Suppressor macrophage treated with lipopolysaccharide for 1 hour (primary cell): Measurements from ENCODE around the gene GNG13.

ENCODE experiments used
- DNase-seq, 3 donors: peaks; one replicate each; pipeline ENCODE4 v3.0.0-alpha.2; 2020 to 2022

GNG13 gene

DNA sequence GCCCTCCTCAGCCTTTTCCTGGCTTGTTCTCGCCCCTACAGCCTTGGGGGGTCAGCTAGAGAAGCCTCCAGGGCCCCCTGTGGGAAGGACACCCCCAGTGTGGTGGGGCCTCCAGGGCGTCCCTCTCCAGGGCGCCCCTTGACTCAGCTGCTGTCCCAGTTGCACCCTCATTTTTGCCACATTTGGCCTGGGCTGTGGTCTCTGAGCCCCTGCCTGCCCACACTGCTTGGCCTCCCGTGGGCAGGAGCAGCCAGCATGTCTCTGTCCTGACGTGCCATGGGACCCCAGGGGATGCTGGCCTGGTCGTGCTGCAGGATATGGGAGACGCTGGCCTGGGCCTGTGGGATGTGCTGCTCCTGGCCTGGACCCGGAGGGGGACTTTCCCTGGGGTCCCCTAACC, 7.1 kb downstream of the GNG13 start:
- no peak for DNase-seq

DNA sequence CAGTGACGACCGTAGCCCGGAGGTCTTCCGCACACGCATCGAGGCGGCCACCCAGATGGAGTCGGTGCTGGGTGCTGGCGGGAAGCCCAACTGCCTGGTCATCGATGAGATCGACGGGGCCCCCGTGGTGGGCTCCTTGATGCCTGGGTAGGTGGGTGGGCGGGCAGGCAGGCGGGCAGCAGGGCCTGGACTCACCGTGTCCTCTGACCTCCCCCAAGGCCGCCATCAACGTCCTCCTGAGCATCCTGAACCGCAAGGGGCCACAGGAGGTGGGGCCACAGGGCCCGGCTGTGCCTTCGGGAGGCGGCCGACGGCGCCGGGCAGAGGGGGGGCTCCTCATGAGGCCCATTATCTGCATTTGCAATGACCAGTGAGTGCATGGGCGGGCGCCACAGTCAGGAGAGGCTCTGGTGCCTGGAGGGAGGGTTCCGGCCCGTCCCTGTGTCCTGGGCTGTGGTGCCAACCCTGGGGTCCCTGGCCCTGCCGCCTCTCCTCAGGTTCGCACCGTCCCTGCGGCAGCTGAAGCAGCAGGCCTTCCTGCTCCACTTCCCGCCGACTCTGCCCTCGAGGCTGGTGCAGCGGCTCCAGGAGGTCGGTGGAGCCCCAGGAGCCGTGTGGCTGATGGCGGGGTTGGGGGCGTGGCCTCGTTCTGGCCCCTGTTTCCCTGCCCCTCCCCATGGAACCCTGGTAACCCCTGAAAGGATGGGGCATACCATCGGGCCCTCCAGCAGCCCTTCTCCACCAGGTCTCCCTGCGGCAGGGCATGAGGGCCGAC, 8.1 kb downstream of the GNG13 start:
- DNase-seq, result no peak

DNA sequence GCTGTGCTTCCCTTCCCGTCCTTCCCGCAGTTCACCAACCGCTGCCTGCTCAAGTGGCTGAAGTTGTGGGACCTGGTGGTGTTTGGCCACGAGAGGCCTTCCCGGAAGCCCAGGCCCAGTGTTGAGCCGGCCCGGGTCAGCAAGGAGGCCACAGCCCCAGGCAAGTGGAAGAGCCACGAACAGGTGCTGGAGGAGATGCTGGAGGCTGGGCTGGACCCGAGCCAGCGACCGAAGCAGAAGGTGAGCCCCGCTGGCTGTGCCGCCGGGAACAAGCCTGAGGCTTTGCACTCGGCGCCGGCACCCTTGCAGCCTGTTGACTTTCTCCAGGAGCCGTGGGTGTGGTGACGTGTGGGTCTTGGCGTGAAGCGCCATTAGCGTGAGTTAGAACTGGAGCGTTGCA, 9.4 kb downstream of the GNG13 start:
- no peak for DNase-seq

DNA sequence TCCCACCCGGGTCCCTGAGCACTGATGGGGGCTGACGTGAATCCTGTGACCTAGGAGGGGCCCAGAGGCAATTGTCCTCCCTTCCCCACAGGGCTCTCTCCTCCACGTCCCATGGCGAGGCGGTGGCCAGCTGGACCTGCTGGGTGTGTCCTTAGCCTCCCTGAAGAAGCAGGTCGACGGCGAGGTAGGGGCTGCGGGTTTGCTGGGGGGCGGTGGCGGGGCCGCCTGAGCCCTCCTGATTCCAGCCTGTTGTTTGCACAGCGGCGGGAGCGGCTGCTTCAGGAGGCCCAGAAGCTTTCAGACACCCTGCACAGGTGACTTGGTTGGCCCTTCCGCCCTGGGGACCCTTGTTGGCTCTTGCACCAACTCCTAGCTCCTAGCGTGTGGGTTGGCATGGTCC, 10.4 kb downstream of the GNG13 start:
- no peak for DNase-seq

DNA sequence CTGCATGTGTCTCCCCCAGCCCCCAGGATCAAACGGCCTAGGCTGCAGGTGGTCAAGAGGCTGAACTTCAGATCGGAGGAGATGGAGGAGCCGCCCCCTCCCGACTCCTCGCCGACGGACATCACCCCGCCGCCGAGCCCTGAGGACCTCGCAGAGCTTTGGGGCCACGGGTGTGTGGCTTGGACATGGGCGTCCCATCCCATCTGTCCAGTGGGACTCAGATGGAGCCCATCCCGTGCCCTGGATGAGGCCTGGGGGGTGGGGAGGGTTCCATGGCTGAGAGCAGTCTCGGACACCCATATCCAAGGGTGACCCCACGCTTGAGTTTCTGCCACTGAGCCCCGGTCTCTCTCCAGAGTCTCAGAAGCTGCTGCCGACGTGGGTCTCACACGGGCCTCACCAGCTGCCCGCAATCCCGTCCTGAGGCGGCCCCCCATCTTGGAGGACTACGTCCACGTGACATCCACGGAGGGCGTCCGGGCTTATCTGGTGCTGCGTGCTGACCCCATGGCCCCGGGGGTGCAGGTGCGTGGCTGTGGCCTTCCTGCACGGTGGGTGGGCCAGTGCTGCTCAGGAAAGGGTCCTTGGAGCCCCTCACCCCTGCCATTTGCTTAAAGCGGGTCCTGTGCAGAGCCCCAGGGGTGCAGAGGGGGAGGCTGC, 11.2 kb downstream of the GNG13 start:
- no peak for DNase-seq

DNA sequence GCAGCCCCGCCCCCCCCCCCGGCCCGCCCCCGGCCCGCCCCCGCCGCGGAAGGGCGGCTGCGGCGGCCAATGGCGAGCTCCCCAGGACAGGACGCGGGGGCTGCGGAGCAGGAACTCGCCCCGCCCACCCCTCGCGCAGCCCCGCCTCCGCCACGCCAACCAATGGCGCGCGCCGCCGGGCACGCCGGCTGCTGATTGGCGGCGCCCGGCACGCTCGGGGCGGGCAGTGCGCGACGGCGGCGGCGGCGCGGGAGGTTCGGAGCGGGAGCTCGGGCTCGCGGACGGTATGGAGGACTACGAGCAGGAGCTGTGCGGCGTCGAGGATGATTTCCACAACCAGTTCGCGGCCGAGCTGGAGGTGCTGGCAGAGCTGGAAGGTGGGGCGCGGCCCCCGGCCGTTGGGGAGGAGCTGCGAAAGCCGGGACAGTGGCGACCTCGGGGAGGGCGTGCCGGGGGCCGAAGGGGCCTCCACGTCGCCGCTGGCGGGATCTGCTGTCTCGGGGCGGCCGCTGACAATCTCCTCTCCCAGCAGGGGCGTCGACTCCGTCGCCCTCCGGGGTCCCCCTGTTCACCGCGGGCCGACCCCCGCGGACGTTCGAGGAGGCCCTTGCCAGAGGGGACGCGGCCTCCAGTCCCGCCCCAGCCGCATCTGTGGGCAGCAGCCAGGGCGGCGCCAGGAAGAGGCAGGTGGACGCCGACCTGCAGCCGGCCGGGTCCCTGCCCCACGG, 12.0 kb downstream of the GNG13 start, which contains the start of gene CHTF18:
TSS of gene CHTF18 (plus strand) at position 222 of the 728 bp plus-strand sequence. CDS start at position 287, 65 bp downstream.
- DNase-seq, result peak; percentile 95 to 99 (median 98)

DNA sequence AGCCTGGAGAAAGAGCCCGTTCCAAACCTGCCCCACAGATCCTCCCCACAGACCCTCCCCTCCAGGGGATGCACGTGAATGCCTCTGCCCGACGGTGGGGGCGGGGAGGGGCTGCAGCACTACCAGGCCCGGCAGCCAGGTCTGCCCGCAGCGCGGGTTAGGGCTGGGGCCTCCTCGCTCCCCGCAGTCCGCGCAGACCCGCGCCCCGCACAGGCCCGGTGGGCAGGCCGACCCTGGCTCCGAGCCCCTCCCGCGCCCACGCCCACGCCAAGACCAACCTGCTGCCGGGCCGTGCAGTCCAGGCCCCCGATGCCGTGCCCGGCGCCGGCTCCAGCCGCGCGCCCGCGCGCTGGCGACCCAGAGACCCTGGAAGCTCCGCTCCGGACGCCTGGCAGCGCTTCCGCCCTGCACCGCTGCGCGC, 12.5 kb downstream of the GNG13 start, which contains the start of gene RPUSD1:
TSS of gene RPUSD1 (minus strand) at position 404 of the 421 bp plus-strand sequence. CDS start 644 bp downstream, outside the sequence.
- no peak for DNase-seq

DNA sequence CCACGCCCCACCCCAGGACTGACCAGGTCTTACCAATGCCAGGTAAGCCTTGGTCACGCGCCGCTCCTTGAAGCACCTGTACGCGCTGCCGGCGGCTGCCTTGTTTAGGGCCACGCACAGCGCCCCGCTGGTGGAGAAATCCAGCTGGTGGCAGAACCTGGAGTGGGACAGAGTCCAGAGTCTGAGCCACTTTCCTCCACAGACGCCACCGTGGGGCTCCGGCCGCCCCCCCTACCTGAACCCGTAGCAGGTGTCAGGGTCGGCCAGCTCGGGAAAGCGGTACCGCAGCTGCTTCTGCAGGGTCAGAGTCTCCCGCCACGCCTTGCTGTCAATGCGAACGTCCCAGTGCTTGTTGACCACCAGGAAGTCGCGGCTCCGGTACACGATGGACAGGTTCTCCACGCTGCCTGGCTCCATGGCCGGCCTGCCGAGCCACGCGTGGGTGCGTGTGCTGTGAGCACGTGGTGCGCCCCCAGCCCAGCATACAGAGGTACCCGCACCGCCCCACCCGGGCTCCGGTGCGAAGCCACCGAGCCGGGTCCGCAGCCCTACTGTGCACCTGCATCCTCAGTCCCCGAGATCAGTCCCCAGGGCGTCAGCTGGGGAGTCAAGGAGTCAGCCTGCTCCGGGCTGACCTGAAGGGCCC, 13.1 kb downstream of the GNG13 start:
- DNase-seq, result peak in 2 of 3 donors; percentile 2 to 21

DNA sequence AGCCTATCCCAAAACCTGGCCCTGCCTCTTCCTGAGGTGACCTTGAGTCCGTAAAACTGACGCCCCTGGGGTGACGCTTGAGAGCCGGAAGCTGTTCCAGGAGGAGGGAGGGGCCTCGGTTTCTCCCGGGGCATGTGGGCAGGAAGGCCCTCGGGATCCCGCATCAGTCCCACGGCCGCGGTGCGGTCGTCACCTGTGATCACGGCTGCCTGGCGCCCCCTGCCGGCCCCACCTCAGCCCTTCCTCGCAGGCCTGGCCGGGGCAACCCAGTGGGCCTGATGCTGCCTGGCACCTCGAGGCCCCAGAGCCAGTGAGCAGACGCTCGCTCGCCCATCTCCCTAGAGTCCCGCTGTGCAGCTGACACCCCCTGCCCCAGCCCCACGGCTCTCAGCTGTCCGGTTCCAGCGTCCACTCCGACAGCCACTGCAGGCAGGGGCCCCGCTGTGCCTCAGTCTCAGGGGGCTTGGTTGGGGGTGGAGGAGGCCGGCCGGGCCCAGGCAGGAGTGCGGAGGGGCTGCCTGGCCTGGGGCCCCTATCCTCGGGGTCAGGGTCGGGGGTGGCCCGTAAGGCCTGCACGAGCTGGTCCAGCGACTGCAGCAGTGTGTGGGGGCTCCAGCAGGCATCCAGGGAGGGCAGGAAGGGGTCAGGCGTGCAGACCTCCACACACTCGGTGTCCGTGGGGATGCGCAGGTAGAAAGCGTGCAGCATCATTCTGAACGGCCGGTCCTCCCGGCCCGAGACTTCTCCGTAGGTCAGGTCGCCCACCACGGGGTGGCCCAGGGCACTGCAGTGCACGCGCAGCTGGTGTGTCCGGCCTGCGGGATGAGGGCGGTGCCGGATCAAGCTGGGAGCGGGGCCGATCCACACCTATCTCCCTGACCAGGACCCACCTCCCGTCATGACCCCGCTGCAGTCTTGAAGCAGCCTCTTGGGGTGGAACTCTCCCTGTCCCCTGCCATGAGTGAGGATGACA, 14.7 kb downstream of the GNG13 start:
- peak; percentile 78 to 92 (median 81) for DNase-seq

DNA sequence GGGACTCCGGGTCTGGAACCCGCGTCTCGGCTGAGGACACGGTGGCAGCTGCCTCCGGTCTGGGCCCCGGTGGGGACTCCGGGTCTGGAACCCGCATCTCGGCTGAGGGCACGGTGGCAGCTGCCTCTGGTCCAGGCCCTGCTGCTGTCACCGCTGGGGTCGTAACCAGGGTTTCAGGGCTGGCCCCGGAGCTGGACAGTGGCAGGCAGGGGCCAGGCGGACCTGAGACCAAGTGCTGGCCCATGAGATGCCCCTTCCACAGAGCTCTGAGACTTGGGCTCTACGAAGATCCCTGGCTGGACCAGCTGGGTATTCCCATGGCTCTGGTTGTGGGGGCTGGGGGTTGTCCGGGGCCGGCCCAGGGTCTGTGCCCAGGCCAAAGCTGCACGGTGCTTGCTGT, 16.1 kb downstream of the GNG13 start:
- DNase-seq, result no peak

DNA sequence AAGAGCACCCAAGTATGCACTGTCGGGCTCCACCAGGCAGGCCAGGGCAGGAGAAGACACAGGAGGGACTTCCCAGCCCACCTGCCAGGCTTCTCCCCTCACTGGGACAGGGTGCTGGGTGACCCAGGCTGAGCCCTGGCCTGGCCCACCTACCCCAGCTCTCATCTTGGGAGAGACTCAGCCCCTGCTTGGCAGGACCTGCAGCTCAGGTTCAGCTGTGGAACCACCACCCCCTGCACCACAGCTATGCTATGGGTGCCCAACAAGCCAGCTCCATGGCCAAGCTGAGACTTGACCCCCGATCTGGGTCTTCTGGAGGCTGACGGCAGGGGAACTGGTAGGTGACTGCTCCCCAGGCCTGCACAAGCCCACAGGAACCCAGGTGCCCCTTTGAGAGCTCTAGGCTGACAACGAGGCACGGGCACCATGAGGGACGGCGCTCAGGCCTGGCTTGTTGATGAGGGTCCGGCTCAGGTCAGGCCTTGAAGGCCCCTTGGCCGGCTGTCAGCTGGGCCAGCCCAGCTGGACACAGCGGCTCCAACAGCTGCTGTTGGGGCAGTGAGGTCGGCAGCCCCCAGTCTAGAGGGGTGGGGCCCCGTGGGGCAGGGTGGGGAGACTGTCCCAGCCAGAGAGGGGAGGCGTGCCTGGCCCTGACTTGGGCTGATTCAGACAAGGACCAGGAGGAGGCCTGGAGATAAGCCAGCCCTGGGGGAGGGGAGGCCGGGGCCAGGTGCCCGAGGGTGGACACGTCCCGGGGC, 17.0 kb downstream of the GNG13 start:
- no peak for DNase-seq

DNA sequence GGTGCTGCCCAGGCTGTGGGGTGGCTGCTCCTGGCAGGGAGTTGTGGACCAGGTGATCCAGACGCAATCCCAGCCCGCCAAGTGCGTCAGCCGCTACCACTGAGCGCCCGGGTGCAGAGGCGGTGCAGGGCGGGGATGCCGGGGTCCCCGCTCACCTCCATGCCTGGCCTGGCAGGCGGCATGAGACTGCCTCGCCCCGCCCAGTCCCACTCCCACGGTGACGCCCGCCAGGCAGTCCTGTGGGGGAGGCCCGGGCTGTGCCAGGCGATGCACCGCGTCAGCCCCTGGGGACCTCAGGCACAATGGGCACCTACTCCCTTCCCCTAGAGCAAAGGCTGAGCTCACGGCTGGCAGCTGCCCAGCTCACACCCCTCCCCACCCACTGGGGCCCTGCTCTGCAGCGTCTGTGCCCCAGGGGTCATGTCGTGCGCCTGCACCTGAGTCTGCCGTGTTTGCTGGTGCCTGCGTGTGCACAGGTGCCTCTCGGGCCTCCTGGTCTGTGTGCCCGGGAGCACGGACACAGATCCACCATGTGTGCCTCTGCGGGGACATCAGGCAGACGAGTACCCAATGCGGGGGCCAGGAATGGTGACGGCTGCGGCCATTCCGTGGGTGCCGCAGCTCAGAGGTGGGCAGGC, 17.6 kb downstream of the GNG13 start:
- DNase-seq, result no peak

DNA sequence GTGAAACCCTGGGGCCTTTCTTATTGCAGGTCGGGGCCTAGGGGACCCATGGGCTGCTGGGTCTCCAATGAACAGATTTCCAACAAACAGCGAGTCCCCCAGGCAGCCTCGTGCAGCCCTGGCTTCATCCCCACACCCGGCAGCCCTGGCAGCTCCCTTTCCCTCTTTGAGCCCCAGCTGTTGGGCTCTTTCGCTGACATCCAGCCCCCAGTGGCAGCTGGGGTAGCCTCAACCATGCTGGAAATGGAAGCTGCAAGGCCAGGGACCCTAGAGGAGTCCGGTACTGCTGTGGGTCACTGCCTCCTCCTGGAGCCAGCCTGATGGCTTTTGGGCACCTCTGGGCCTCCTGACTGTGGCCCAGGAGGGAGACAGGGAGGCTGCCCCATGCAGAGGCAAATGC, 18.3 kb downstream of the GNG13 start:
- no peak for DNase-seq

DNA sequence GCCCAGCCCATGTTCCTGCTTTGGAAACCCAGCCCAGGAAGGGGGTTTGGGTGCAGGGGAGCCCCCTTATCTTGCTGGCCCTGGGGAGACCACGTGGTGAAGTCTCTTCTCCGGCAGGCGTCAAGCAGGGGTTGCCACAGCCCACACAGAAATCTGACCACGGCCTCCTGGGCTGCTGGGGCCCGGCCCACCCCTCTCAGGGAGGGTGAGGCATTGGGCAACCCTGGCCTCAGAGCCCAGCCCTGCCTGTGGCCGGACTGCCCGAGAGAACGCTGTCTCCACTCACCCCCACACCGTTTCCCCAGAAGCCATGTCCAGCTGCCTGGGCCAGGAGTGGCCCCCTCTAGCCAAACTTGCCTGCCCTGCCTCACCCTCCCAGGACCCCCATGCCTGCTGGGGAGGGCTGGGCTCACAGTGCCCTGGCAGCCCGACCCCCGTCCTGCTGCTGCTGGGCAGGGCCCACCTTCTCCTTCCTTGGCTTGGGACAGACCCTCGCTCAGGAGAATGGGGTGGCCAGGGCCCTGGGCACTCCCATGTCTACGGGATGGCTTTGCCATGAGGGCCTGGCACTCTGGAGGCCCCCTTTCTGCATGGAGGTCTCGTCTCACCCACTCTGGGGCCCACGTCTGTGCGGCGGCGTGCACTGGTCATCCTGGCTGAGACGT, 19.1 kb downstream of the GNG13 start:
- DNase-seq, result no peak

DNA sequence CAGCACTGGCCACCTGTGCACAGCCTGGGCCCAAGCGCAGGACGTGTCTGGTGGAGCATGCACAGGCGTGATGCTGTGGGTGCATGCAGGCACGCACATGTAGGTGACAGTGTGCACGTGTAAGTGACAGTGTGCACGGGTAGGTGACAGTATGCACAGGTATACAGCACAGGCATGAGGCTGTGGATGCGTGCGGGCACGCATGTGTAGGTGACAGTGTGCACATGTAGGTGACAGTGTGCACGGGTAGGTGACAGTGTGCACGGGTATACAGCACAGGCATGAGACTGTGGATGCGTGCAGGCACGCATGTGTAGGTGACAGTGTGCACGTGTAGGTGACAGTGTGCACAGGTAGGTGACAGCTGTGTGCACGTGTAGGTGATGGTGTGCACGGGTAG, 20.2 kb downstream of the GNG13 start:
- DNase-seq, result no peak

DNA sequence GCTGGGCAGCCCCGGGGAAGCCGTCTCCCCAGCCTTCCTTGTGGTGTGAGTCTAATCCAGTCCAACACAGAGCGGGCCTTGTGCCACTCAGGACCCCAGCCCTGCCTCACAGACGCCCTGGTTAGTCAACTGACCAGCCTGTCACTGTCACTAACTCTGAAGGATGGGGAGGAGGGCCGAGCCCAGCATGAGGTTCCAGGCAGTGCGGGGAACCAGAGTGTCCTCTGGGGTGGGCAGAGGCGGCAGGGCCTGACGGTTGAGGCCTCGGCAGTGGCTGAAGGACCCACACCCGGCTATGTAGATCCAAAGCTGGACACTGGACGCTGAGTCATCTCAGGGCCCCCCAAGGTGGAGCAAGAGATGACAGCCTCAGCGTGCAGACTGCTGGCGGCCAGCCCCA, 21.0 kb downstream of the GNG13 start:
- no peak for DNase-seq

DNA sequence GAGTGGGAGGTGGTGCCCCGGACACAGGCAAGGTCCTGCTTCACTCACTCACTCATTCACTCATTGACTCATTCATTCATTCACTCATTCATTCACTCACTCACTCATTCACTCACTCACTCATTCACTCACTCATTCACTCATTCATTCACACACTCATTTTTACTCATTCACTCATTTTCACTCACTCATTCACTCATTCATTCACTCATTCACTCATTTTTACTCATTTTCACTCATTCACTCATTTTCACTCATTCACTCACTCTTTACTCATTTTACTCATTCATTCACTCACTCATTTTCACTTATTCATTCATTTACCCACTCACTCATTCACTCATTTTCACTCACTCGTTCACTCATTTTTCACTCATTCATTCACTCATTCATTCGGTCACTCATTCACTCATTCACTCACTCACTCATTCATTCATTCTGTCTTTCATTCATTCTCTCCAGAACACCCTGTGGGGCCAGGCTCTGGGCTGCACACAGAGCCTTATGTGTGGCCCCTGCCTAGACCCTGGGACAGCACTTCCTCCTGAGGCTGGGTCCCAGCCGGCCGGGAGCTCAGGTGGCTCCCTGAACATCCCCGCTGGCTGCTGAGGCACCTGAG, 21.5 kb downstream of the GNG13 start:
- no peak for DNase-seq

DNA sequence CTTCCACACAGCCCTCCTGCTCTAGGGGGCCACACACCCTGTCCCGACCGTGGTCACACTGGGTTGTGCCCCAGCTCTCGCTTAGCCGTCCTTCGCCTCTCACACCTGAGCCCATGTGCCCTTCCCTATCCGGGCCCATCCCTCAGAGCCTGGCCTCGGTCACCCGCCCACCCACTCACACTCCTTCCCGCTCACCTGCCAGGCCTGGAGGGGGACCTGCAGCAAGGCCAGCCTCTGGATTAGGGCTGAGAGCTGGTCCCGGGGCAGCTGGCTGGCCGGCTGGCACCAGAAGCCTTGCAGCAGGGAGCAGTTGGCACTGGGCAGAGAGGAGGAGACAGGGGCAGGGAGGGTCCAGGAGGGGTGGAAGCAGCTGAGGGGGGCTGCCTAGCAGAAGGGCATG, 22.1 kb downstream of the GNG13 start:
- no peak for DNase-seq

DNA sequence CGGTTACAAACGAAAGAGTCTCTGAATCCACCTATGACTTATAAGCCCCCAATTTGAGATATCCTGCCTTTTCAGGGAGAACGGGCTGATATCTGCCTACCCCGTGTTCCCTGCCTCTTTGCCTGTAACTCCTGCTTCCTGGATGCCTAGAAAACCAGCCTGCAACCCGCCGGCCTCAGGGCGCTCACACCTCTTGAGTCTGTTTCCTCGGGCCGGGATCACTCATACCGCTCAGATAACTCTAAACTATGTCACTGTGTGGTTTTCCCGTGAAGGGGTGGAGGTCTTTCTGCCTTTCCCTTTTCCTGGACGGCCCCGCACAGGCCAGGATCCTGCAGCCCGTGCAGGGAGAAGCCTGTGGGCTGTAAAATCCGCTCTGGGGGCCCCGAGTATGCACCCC, 22.7 kb downstream of the GNG13 start:
- no peak for DNase-seq

DNA sequence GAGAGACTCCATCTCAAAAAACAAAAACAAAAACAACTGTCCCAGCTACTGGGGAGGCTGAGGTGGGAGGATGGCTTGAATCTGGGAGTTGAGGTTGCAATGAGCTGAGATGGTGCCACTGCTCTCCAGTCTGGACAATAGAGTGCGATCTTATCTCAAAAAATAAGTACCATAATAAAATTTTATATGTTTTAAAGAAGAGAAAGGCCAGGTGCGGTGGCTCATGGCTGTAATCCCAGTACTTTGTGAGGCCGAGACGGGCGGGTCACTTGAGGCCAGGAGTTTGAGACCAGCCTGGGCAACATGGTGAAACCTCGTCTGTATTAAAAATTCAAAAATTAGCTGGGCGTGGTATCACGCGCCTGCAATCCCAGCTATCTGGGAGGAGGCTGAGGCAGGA, 23.7 kb downstream of the GNG13 start:
- DNase-seq, result no peak
